ENCODE data around the gene DPEP1.
"Not testable (repeated sequence)": the region's sequence is repeated elsewhere in the genome, so short reads cannot be mapped to it uniquely, and the experiment has no call there.

DPEP1 gene

DNA sequence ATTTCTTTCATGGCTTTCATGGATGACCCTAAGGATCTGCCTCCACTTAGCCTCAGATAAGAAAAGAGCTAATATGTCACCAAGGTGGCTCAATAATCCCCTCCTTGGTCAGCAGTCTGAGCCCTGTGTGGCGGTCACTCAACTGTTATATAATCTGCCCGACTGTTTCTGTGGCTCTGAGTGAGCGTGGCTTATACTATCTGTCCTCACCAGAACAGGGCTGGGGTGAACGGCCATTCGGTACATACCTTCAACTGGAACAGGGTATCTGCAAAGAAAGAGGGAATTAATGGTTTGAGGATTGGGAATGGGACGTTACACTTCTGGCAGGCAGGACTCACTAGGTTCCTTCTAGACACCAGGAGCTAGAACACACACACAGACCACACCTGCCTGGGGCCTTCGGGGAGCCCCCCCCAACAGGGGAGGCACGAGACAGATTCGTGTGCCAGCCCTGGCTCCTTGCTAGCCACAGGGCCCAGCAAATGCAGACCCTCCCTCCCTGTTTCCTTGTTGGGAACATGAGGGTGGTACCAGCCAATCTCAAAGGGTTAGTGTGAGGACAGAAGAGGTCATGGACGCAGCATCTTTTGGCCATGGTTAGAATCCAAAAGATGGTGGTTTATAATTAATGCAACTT is 40.3 kb downstream of the DPEP1 start:
- no peak for DNase-seq

- DNase-seq: no peak
These were observed 41.7 kb downstream of the DPEP1 start for GRCh38 chr16:89655062-89655643.

- DNase-seq: no peak
These were observed 43.1 kb downstream of the DPEP1 start for GRCh38 chr16:89656435-89657121.

GRCh38 chr16:89657442-89658220 is 44.2 kb downstream of the DPEP1 start, which contains the start of the genes CHMP1A and SPATA33:
Gene CHMP1A (minus strand): TSS chr16:89657708. CDS start chr16:89657588, 120 bp downstream.
Gene SPATA33 (plus strand): TSS chr16:89657836. CDS start chr16:89657912, 76 bp downstream.
- peak; percentile 92 for DNase-seq

GRCh38 chr16:89658221-89658879 is 44.9 kb downstream of the DPEP1 start:
- no peak for DNase-seq

DNA sequence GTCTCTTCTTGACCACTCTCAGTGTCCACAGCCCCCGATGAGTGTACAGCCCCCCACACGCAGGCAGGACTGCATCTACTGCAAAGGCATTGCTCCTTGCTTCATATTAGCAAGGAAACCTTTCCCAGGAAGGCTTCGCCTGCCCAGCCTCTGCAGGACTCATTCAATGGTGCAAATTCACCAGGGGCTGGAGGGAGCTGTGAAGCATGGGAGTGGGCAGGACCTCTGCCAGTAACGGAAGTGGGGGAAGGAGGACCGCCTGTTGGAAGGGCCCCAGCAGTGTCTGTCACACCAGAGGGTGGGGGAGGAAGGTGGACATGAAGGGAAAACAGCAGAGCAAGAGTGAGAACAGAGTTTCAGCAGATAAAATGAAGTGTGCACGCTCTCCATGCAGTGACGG is 46.7 kb downstream of the DPEP1 start:
- no peak for DNase-seq

- no peak for DNase-seq
These were observed 47.8 kb downstream of the DPEP1 start for GRCh38 chr16:89661215-89661614.

- not testable (repeated sequence) for DNase-seq
These were observed 50.8 kb downstream of the DPEP1 start for GRCh38 chr16:89664238-89664637.

DNA sequence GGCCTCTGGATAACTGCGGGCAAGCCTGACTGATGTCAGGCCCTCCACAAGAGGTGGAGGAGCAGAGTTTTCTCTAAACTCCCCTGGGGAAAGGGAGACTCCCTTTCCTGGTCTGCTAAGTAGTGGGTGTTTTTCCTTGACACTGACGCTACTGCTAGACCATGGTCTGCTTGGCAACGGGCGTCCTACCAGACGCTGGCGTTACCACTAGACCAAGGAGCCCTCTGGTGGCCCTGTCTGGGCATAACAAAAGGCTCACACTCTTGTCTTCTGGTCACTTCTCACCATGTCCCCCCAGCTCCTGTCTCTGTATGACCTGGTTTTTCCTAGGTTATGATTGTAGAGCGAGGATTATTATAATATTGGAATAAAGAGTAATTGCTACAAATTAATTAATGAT is 53.6 kb downstream of the DPEP1 start:
- DNase-seq: not testable (repeated sequence)

DNA sequence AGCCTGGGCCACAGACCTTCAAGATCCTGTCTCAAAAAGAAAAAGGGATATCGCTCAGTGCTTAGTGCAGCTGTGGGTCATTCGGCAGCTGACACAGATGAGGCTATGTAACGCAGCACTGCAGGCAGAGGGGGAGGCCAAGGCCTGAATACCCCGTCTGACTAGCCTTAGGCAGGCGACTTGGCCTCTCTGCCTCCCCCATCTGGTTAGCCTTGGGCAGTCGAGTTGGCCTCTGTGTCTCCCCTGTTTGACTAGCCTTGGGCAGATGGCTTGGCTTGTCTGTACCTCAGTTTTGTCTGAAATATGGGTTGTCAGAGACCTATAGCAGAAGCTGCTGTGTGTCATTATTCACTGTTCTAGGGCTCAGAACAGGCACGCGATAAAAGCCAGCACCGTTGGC is 54.2 kb downstream of the DPEP1 start:
- no peak for DNase-seq

DNA sequence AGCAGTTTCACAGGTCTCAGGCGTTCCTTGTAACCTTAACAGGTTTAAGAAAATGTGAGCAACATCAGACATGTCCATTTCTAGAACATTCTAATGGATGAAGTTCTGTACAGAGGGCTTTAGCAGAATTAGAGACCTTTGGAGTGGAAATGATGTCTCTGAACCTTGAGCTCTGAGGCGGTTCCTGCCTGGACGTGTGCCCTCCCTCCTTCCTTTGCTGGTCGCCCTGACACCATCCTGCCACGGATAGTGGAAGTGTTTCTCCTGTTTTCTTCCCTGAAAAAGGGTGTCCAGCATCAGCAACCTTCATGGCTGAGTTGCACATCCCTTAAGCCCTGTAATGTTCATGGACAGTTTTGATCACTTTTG is 55.3 kb downstream of the DPEP1 start:
- DNase-seq: no peak

- DNase-seq: no peak
These were observed 56.3 kb downstream of the DPEP1 start for GRCh38 chr16:89669755-89670154.

GRCh38 chr16:89670496-89671431 is 57.3 kb downstream of the DPEP1 start:
- no peak for DNase-seq

DNA sequence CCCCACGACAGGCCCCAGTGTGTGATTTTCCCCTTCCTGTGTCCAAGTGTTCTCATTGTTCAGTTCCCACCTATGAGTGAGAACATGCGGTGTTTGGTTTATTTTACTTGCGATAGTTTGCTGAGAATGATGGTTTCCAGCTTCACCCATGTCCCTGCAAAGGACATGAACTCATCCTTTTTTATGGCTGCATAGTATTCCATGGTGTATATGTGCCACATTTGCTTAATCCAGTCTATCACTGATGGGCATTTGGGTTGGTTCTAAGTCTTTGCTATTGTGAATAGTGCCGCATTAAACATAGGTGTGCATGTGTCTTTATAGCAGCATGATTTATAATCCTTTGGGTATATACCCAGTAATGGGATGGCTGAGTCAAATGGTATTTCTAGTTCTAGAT is 58.1 kb downstream of the DPEP1 start:
- DNase-seq: not testable (repeated sequence)

- DNase-seq: no peak
These were observed 58.9 kb downstream of the DPEP1 start for GRCh38 chr16:89672177-89672941.

- DNase-seq: no peak
These were observed 64.8 kb downstream of the DPEP1 start for GRCh38 chr16:89678258-89678657.

- no peak for DNase-seq
These were observed 72.5 kb downstream of the DPEP1 start for GRCh38 chr16:89685916-89686315.

DNA sequence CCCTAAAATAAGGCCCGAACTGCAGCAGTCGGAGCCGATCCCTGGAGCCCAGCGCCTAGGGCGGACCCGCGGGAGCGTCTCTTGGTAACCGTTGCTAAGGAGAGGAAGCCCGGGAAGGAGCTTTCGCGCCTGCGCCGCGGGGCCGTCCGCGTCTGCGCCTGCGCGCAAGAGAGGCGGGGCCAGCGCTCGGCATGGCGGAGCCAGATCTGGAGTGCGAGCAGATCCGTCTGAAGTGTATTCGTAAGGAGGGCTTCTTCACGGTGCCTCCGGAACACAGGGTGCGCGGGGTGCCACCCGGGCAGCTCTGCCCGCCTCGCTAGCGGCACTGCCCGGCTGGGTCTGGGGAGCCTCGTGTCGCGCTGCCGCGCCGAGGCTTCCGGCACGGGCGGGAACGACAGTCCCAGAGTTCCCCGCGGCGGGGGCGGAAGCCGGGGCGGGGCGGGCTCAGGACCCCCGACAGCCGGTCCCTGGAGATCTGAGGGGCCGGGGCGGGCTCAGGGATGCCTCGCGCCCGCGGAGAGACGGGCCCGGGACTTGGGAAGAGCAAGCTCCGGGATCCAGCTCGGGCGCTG is 73.2 kb downstream of the DPEP1 start, which contains the start of gene CDK10:
Gene CDK10 (plus strand): TSS at position 170 of the 572 bp plus-strand sequence. CDS start 22 bp downstream, at position 192.
- DNase-seq: peak; percentile 83

- DNase-seq: no peak
These were observed 73.9 kb downstream of the DPEP1 start for GRCh38 chr16:89687092-89687940.

Data from activated gamma-delta T cell (primary cell).